ENCODE results near the gene NRIP3. TPM values are rescaled to one million over a fixed set of nuclear protein-coding genes. Genes with fewer than 3 reads are reported as not detected.

The NRIP3 gene
- total RNA-seq, 4 donors from 2014 or later = 0.38 to 19.7 (median 1.5) TPM

DNA sequence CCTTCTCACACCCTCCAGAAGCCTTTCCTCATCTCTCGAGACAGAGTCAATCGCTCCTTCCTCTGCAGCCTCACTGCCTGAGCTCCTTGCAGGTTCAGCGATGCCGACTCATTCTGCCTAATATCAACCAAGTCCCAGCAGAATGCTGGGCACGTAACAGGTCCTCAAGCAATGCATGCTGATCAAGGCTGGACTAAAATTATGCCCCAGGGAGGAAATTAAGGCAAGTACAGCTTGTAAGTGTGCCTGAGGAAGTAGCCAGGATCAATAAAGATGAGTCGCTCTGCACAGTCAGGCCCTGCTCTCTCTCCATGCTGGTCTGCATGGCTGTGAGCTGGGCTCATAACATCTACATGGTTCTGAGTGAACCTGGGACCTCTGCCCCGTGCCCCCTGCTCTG lies 25.6 kb upstream of the NRIP3 start:
- TF ChIP-seq, protein P1, sequence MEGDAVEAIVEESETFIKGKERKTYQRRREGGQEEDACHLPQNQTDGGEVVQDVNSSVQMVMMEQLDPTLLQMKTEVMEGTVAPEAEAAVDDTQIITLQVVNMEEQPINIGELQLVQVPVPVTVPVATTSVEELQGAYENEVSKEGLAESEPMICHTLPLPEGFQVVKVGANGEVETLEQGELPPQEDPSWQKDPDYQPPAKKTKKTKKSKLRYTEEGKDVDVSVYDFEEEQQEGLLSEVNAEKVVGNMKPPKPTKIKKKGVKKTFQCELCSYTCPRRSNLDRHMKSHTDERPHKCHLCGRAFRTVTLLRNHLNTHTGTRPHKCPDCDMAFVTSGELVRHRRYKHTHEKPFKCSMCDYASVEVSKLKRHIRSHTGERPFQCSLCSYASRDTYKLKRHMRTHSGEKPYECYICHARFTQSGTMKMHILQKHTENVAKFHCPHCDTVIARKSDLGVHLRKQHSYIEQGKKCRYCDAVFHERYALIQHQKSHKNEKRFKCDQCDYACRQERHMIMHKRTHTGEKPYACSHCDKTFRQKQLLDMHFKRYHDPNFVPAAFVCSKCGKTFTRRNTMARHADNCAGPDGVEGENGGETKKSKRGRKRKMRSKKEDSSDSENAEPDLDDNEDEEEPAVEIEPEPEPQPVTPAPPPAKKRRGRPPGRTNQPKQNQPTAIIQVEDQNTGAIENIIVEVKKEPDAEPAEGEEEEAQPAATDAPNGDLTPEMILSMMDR (IDR thresholded peaks at IDR 0.05; ENCODE audit: low read depth) = no peak

DNA sequence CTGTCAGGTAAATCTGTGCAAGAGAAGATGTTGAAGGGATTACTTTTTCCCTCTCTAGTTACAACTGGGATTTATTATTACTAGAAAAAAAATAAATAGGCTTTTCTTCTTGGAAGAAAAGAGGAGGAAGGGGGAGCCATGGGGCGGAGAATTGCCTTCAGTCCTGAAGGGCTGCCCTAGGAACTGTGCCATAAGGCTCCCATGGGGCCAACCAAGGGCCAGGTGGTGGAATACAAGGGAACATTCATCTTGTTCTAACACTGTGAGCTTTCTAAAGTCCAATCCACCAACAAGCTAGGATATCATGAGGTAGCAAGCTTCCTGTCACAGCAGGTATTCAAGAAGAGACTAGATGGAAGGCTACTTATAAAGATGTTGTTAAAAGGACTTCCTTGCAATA lies 24.8 kb upstream of the NRIP3 start:
- TF ChIP-seq, protein P1 (IDR thresholded peaks at IDR 0.05; ENCODE audit: low read depth) = no peak

DNA sequence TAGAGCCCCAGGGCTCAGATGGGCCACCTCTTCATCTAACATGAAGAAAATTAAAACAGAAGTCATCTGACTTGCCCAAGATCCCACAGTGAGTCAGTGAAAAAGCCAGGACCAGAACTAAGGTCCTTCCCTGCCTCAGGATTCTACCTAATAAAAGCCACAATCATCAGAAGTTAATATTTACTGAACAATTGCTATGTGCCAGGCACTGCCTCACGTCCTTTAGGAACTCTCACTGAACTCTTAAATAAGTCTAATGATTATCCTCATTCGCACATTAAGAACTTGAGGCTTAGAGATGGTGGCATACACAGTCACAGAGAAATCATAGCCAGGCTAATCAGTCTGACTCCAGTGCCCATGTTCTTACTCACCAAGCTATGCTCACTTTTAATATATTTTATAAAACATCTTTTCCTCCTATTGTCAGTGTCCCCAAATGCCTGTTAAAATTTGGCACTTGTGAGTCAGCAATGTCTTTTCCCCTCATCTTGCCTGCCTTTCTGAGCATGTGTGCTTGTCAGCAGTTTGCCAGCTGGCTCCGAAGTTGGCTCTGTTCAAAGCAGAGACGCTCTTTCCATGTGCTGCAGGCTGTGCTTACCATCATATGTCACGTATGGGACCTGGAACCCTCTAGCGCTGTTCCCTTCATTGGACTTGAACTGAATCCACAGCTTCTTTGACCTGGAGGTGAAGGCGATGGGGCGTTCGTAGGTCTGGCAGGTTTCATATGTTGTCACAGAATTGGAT lies 21.5 kb upstream of the NRIP3 start:
- TF ChIP-seq, protein P1 (IDR thresholded peaks at IDR 0.05; ENCODE audit: low read depth) = no peak

DNA sequence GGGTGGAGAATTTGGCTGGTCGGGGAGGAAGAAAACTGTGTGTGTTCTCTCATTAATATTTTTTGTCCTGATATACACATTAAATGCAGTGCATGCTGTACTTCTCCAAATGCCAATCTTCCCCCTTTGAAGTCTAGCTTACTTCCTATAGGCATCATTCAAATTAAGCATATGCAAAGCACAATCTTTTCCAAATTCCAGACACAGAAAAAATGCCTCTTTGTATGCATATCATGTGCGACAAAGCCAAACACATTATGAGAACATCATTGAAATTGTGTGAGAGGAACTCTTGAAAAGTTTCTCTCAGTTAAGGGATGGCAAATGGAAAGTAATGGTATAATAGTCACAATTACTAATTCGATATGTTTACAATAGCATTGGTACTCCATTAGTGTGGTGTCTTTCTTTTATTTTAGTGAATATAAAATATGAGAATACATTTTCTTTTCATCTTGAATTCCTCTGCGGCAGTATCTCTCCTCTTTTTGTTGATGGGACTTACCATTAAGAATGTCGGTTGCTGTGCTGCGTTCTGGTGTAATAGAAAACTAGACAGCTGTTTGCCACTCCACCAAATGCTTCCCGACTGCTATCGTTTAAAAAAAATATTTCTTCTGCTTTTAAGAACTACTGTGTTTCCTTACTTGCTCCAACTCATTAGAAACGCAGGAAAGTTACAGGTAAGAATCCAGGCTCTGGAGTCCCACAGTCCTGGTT lies 19.3 kb upstream of the NRIP3 start:
- TF ChIP-seq, protein P1 (IDR thresholded peaks at IDR 0.05; ENCODE audit: low read depth) = no peak

DNA sequence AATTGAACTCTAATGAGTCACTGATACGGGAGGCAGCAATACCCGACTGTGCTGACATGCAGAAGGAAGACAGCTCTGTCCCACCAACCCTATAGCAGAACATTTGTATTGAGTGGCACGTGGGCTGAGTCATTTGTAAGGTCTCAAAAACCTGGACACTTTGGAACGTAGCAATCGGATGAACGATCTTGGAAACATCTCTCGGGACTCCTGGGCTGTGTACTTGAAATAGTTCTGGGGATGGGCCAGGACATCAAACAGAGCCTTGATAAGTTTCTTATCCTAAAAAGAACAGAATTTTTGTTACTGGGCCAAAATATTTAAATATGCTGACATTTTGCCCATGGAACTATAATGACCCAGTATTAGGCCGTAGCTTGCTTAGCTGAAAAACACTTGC lies 17.1 kb upstream of the NRIP3 start:
- TF ChIP-seq, protein P1 (IDR thresholded peaks at IDR 0.05; ENCODE audit: low read depth) = no peak

DNA sequence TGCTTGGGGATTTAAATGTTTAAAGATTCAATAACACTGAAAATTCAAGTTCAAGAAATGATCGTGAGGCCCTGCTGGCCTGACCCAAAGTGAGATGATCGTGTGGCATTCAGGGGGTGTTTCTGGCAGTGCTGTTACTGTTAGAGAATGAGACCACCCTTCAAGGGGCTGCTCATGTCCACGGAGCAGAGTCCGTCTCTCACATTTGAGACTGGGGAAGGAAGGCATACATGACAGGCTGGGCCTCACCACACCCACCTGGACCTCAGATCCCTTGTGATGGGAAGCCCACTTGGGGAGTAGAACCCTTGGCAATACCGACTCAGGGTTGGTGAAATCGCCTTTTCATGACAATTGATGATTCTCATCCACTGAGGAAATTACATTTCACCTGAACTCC lies 16.1 kb upstream of the NRIP3 start:
- TF ChIP-seq, protein P1 (IDR thresholded peaks at IDR 0.05; ENCODE audit: low read depth) = no peak

DNA sequence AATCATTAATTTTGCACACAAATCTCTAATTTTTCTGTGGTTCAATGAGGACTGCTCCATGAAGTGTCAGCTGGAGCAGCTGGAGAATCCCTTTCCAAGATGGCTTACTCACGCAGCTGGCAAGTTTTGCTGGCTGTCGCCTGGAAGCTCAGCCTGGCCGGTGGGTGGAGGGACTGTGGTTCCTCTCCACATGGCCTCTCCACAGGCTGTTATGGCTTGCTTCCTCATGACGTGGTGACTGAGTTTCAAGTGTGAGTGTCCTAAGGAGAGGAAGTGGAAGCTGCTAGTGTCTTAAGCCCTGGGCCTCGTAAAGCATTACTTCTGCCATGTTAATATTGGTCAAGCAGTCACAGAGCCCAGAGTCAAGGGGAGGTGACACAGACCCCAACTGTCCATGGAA lies 14.0 kb upstream of the NRIP3 start:
- TF ChIP-seq, protein P1 (IDR thresholded peaks at IDR 0.05; ENCODE audit: low read depth) = no peak

Measured in subcutaneous adipose tissue (tissue), 4 donors.